GM18526 (cell line): Measurements from ENCODE around the gene FCRL6.

Experiments
- POLR2A ChIP-seq: IDR thresholded peaks from 3 replicates; pipeline ENCODE4 v1.6.1; 2011; ENCODE audit not compliant: insufficient read length; ENCODE audit errors: extremely low read depth

Gene FCRL6

GRCh38 chr1:159862557-159862956, 60.4 kb downstream of the FCRL6 start, which contains the start of gene VSIG8:
Gene VSIG8 (minus strand): TSS chr1:159862657. CDS start chr1:159862521, 136 bp downstream.
- TF ChIP-seq POLR2A = no peak

GRCh38 chr1:159864262-159864661, 62.1 kb downstream of the FCRL6 start:
- TF ChIP-seq POLR2A = no peak
